Epithelial cell of esophagus (primary cell): ENCODE results near the gene TECR.

Experiments used
- DNase-seq: peaks from one replicate; pipeline ENCODE4 v3.0.0; 2010; ENCODE audit warnings: low read depth
- H3K4me3 ChIP-seq: 2 replicates; pipeline ENCODE4 v1.5.1; 2011; ENCODE audit warnings: mild to moderate bottlenecking, low read length, control low read depth
- CTCF ChIP-seq: IDR thresholded peaks from 2 replicates; pipeline ENCODE4 v1.5.1; 2011; ENCODE audit warnings: low read depth, mild to moderate bottlenecking, low read length, control low read depth, inconsistent platforms; ENCODE audit not compliant: insufficient read depth; ENCODE audit errors: missing control alignments

TECR gene

DNA sequence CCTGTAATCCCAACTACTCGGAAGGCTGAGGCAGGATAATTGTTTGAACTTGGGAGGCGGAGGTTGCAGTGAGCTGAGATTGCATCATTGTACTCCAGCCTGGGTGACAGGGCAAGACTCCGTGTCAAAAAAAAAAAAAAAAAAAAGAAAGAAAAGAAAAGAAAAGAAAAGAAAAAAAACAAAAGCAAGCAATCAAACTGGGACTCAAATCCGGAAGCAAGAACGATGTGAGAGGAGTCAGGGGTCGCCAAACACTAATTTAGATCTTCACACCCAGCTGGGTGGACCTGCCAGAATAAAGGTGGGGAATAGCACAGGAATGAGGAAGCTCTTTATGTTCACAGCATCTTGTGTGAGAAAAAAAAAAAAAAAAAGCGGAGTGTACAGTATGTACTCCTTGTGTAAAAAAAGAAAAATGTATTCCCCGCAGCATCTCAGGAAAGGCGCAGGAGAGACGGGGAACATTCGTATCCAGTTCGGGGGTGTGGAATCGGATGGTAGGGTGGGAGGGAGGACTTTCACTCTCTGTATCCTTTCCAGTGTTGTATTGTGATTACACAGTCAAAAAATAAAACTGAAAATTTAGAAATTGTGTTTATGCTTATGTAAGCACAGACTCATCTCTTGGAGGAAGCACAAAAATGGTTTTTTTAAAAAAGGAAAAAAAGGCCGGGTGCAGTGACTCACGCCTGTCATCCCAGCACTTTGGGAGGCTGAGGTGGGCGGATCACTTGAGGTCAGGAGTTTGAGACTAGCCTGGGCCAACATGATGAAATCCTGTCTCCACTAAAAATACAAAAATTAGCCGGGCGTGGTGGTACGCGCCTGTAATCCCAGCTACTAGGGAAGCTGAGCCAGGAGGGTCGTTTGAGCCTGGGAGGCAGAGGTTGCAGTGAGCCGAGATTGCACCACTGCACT is 18.8 kb upstream of the TECR start:
- peak; percentile 76 for DNase-seq
- peak overlapping the region; percentile 2 for H3K4me3 ChIP-seq

DNA sequence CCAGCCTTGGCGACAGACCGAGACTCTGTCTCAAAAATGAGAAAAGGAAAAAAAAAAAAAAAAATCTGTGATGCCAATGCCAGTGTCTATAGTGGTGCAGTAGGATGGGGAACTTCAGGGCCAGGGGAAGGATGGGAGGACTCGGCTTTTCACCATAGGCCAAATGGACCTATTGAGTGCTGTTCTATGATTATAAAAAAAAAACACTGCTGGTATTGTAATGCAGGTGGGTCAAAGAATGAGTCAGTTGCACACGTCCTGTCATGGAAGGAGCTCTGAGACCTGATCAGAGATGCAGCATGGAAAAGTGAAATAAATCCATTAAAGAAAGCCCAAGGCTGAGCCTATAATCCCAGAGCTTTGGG is 18.2 kb upstream of the TECR start:
- TF ChIP-seq CTCF = no peak
- H3K4me3 ChIP-seq = no peak overlapping the region
- peak; percentile 57 for DNase-seq

More for the DNA sequence above, 18.8 kb upstream of the TECR start:
- no peak for TF ChIP-seq CTCF

GRCh38 chr19:14512406-14512961 is 16.9 kb upstream of the TECR start:
- no peak for TF ChIP-seq CTCF
- H3K4me3 ChIP-seq = no peak overlapping the region
- DNase-seq = no peak

DNA sequence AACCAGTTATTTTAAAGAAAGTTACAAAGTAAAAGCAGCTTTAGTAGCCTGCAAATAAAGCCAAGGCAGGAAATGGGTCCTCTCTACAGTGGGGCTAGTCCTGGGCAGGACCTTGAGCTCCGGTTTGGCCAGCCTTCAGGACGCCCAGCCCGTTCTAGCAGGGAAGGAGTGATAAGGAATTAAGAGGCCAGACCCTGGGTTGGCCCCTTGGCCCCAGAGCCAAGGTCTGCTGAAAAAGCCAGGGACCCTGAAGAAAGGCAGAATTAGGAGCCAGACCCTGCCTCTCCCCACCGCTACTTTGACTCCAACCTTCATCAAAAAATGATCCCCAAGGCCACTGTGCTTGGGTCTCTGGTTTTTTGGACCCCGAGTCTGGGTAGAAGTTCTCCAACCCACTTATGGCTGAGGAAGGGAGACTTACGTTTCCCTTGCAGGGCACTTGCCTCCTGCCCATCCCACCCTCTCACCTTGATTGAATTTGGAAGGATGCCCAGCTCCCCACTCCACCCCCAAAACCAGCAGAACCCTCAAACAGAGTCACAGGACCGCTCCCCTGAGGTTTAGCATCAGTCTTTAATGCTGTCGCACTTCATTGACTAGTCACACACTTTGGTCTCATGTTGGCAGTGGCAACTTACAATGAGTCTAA is 15.1 kb upstream of the TECR start:
- TF ChIP-seq CTCF = no peak
- DNase-seq = no peak
- no peak overlapping the region for H3K4me3 ChIP-seq

GRCh38 chr19:14515501-14516047 is 13.8 kb upstream of the TECR start:
- DNase-seq = no peak
- TF ChIP-seq CTCF = no peak
- H3K4me3 ChIP-seq = peak overlapping the region; percentile 88

- peak; percentile 32 for TF ChIP-seq CTCF
- no peak for DNase-seq
- peak overlapping the region; percentile 88 for H3K4me3 ChIP-seq
These were observed 13.3 kb upstream of the TECR start for GRCh38 chr19:14516048-14516534.
